Dedifferentiated amniotic fluid mesenchymal stem cell (primary cell): ENCODE measurements around the gene NR4A3.
"Not testable (repeated sequence)": the region's sequence is repeated elsewhere in the genome, so short reads cannot be mapped to it uniquely, and the experiment has no call there.

ENCODE experiments used
- DNase-seq: peaks from one replicate; pipeline ENCODE4 v3.0.0-alpha.2; 2016; ENCODE audit errors: extremely low spot score

The NR4A3 gene

DNA sequence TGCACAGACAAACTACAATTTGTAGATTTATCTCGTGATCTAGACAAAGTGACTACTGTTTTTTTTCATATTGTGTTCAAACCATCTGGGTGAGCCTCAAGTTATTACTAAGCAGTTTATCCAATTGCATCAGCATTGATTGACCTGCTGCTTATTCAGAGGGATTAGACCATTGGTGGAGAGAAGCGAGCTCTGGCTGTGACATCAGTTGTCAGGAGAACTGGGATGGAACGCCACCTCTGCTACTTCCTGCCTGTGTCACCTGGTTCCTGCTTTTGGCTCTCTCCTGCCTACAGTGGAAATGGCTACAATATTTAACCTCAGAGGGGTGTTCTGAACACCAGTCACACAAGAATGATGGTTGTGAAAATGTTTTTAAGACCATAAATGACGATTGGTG is 12.1 kb downstream of the NR4A3 start:
- no peak for DNase-seq

- DNase-seq = no peak
Measured at GRCh38 chr9:99834474-99834873, 12.8 kb downstream of the NR4A3 start.

- no peak for DNase-seq
Measured at GRCh38 chr9:99835142-99835541, 13.5 kb downstream of the NR4A3 start.

- DNase-seq = no peak
Measured at GRCh38 chr9:99835581-99835980, 13.9 kb downstream of the NR4A3 start.

- DNase-seq = no peak
Measured at GRCh38 chr9:99840072-99840471, 18.4 kb downstream of the NR4A3 start.

GRCh38 chr9:99845063-99845462 is 23.4 kb downstream of the NR4A3 start:
- DNase-seq = no peak

DNA sequence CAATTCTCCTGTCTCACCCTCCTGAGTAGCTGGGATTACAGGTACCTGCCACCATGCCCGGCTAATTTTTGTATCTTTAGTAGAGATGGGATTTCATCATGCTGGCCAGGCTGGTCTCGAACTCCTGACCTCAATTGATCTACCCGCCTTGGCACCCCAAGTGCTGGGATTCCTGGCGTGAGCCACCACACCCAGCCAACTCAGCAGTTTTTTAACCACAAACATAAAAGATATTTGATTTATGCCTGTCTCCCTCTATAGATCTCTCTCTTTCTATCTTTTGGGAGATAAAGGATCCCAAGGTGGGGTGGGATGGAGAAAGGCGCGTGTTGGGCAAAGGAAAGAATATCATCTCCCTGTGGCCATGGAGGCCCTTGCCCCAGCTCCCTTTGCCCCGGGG is 26.8 kb downstream of the NR4A3 start:
- no peak for DNase-seq

DNA sequence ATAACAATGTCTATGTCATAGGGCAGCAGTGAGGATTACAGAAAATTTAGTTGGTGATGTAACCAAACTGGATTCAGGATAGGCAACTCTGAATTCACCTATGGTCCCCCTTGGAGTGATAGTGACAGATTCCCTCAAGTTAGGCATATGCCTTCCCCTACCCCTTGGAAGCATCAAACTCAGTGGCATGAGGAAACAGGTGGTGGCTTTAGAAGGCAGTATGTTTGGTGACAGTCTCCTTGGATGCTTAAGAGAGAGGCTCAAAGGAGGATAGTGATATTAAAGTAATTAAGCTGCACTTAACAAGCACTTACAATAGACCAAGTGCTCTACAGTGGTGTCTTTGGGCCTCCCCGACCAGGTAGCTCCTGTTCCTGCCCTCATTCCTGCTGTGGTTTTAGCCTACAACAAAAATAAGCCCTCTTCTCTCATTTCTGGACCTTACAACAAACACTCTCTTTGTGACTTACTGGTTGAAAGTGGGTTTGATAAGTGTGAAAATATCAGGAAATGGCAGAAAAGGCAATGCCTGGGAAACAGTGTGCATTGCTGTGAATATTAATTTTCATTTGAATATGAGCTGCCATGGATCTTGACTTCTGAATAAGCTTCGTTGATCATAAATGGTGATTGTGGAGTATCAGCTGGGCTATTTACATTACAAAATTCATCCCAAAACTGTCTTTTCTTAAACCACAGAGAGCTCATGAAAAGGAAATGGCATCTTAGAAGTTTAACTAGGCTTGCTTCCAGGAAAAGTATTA is 29.2 kb downstream of the NR4A3 start:
- no peak for DNase-seq

GRCh38 chr9:99851500-99851822 is 29.8 kb downstream of the NR4A3 start:
- no peak for DNase-seq

- DNase-seq = no peak
Measured at GRCh38 chr9:99852617-99853016, 30.9 kb downstream of the NR4A3 start.

- no peak for DNase-seq
Measured at GRCh38 chr9:99855467-99856176, 33.9 kb downstream of the NR4A3 start.

DNA sequence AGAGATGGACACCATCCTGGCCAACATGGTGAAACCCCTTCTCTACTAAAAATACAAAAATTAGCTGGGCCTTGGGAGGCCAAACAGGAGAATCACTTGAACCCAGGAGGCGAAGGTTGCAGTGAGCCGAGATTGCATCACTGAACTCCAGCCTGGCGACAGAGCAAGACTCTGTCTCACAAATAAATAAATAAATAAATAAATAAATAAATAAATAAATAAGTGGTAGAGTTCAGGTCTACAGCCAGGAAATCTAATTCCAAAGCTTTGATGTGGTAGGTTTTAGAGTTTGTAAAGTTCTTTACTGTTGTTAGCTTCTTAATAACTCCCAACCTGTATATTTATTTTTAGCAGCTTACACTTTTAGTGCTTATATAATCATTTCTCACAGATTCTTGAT is 35.9 kb downstream of the NR4A3 start:
- DNase-seq = not testable (repeated sequence)

DNA sequence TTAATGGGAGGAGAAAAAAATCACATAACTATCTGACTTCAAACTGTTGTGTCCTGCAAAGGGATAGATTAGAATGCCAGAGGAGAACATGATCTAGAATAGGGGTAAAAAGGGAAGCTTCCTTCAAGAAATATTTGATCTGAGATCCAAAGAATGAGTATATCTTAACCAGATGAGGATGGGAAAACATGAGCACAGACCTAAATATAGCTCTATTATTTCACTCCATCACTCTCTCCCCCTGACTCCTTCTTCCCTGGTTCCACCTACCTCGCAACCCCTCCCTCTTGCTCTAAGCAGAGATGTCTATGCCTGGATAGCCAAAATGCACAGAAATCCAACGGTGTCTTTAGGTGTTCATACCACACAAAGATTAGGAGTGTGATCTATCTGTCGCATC is 36.4 kb downstream of the NR4A3 start:
- no peak for DNase-seq

GRCh38 chr9:99859243-99859980 is 37.7 kb downstream of the NR4A3 start:
- no peak for DNase-seq

DNA sequence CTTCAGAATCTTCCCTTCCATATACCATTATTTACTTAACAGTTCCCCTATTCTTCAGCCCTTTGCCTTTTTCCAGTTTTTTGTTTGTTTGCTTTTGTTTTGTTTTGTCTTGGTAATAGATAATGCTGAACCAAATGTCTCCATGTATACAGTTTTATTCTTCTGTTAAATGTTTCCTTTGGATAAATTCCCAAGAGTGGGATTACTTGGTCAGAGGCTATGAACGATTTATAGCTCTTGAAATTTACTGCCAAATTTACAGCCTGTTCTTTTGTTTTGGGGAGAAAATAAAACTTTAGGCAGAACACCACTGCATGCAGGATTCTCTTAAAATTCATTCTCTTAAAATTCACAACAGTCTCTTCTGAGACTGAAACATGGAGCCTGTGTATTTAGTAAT is 38.6 kb downstream of the NR4A3 start:
- DNase-seq = no peak

GRCh38 chr9:99863955-99864354 is 42.3 kb downstream of the NR4A3 start:
- no peak for DNase-seq

- DNase-seq = no peak
Measured at GRCh38 chr9:99866398-99866797, 44.7 kb downstream of the NR4A3 start.

DNA sequence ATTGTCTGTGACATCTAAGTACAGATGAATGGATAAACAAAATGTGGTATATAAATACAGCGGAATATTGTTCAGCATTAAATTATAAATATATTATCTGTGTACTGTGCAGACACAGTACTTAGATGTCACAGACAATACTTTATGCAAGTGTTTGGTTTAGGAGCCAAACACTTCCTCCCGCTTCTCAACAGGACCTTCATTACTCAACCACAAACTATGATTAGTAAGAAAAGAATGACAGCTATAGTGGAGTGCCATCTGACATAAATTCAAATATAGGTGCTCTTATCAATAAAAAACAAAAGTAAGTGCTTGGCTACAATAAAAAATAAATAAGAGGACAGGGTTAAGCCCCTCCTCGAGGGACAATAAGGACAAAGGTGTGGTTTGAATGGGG is 45.9 kb downstream of the NR4A3 start:
- no peak for DNase-seq

DNA sequence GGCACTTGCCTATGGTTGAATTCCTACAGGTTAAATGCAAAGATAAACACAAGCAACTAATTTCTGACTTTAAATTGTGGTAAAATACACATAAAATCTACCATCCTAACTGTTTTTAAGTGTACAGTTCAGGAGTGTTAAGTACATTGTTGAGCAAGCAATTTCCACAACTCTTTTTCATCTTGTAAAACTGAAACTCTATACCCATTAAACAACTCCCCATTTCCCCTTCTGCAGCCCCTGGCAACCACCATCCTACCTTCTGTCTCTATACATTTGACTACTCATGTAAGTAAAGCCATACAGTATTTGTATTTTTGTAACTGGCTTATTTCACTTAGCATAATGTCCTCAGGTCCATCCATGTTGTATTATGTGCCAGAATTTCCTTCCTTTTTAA is 46.3 kb downstream of the NR4A3 start:
- DNase-seq = no peak

- DNase-seq = no peak
Measured at GRCh38 chr9:99868845-99869244, 47.2 kb downstream of the NR4A3 start.

DNA sequence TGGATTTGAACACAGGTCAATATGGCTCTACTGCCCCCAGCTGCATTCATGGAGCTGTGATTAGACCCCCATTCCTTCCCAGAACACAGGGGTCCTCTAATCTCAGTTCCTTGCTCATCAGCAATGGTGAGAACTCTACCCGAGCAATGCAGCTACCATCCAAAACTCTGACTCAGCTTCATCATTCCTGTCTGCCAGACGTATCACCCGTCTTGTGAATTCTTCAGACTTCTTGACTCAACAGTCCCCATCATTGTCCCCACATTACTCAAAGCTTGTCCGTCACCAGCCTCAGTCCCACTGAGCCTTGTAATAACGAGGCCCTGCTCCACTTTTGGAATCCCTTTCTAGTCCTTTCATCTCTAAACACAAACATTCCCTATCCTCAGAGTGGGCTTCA is 48.4 kb downstream of the NR4A3 start:
- DNase-seq = no peak

DNA sequence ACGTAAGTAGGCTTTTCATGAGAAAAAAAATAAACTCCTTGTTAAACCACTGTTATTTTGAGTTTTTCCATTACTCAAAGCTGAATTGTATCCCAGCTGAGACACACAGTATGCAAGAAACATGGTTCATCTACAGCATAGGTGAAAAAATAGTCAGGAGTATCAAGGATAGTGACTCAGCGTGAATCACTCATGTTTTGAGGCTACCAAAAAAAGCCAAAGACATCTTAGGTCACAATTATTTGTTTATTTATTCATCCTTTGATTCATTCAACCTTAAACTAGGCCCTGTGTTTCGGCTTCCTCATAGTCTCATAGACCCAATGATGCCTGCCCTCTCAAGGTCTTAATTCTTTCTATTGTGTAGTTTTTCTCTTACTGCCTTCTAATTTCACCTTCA is 51.8 kb downstream of the NR4A3 start:
- peak; percentile 38 for DNase-seq
